Endothelial cell of umbilical vein (primary cell): ENCODE results near the gene ZPBP2. TPM values are rescaled to one million over a fixed set of nuclear protein-coding genes. Genes with fewer than 3 reads are reported as not detected.

Experiments
- BruUV-seq: library from RNA; stranded (reverse); fragments of 400-500 nt; replicated peaks from 2 replicates; lab custom pipeline; 2021; lab: Mats Ljungman, UMichigan
- CTCF ChIA-PET: fragments of 300-600, 350-600 bp; sonication (Branson Sonifier 250); formaldehyde crosslinking; loops from one replicate; lab custom pipeline; 2021; ENCODE audit warnings: antibody characterized with exemption, inconsistent platforms; lab: Charles Lee
- POLR2A ChIA-PET: fragments of 300-600, 350-600 bp; sonication (Branson Sonifier 250); formaldehyde crosslinking; loops from one replicate; lab custom pipeline; 2021; ENCODE audit warnings: antibody characterized with exemption, inconsistent platforms; lab: Charles Lee
- DNase-seq: peaks from one replicate; pipeline ENCODE4 v3.0.0-alpha.2; 2011; ENCODE audit warnings: low read depth, low spot score
- FAIRE-seq: peaks from 2 replicates; lab custom pipeline; 2011; peaks lifted over from hg19 to GRCh38; lab: Jason Lieb, UNC
- H2AFZ ChIP-seq: 2 replicates; pipeline ENCODE4 v1.6.0; 2012; ENCODE audit warnings: low read depth, low read length, control low read depth, inconsistent platforms
- H3K27ac ChIP-seq: 2 replicates; pipeline ENCODE4 v1.5.1; 2011; ENCODE audit warnings: low read depth, mild to moderate bottlenecking, control low read depth, low read length, moderate library complexity; ENCODE audit not compliant: insufficient read depth
- H3K27me3 ChIP-seq, 2 experiments: 2 replicates each; pipeline versions ENCODE4 v1.6.0 to v1.6.1; 2011; ENCODE audit warnings: low read length in 2 of 2, mixed read lengths in 1 of 2; ENCODE audit not compliant: control insufficient read depth in 2 of 2, insufficient read depth in 2 of 2
- H3K36me3 ChIP-seq, 2 experiments: 2 replicates in 1 of 2; 3 replicates in 1 of 2; pipeline ENCODE4 v1.5.1; 2011; ENCODE audit warnings: low read length in 2 of 2, mild to moderate bottlenecking in 1 of 2, moderate library complexity in 1 of 2; ENCODE audit not compliant: control insufficient read depth in 2 of 2, insufficient read depth in 2 of 2; ENCODE audit errors: extremely low read depth in 1 of 2
- H3K4me1 ChIP-seq: 3 replicates; pipeline ENCODE4 v1.5.1; 2011; ENCODE audit warnings: mild to moderate bottlenecking, low read length; ENCODE audit not compliant: control insufficient read depth, insufficient read depth; ENCODE audit errors: extremely low read depth
- H3K4me2 ChIP-seq: 2 replicates; pipeline ENCODE4 v1.6.1; 2011; ENCODE audit warnings: low read length, control low read depth, mixed read lengths; ENCODE audit not compliant: insufficient read depth
- H3K4me3 ChIP-seq, 3 experiments: fragments of 200-600 bp in 1 of 3; sonication (generic), shearing (Covaris generic) in 1 of 3; replicated peaks in 1 of 3; 2 replicates each; pipeline ENCODE4 v1.5.1; 2011 to 2016; ENCODE audit warnings: control low read depth in 3 of 3, low read length in 3 of 3, mild to moderate bottlenecking in 2 of 3, inconsistent platforms in 1 of 3, low read depth in 1 of 3, moderate library complexity in 1 of 3; ENCODE audit not compliant: insufficient read depth in 1 of 3
- H3K79me2 ChIP-seq: 2 replicates; pipeline ENCODE4 v1.6.0; 2012; ENCODE audit warnings: low read length, inconsistent platforms; ENCODE audit not compliant: control insufficient read depth, insufficient read depth
- H3K9ac ChIP-seq: replicated peaks from 2 replicates; pipeline ENCODE3; 2011; ENCODE audit warnings: low read length, control low read depth; ENCODE audit not compliant: insufficient read depth; ENCODE audit errors: extremely low read depth
- H3K9me1 ChIP-seq: replicated peaks from 3 replicates; pipeline ENCODE4 v1.6.0; 2011; ENCODE audit warnings: mild to moderate bottlenecking, low read length; ENCODE audit not compliant: control insufficient read depth, insufficient read depth; ENCODE audit errors: extremely low read depth
- H3K9me3 ChIP-seq: replicated peaks from 2 replicates; pipeline ENCODE4 v1.5.1; 2012; ENCODE audit warnings: low read length, inconsistent platforms; ENCODE audit not compliant: control insufficient read depth, insufficient read depth
- H4K20me1 ChIP-seq: replicated peaks from 2 replicates; pipeline ENCODE3; 2011; ENCODE audit warnings: mild to moderate bottlenecking, low read length; ENCODE audit not compliant: control insufficient read depth, insufficient read depth; ENCODE audit errors: extremely low read depth
- EZH2 ChIP-seq: IDR thresholded peaks from 2 replicates; pipeline ENCODE4 v1.6.1; 2012; ENCODE audit warnings: borderline replicate concordance, low read depth, mild to moderate bottlenecking, moderate library complexity, low read length, inconsistent platforms; ENCODE audit not compliant: severe bottlenecking
- FOS ChIP-seq: IDR thresholded peaks from 2 replicates; pipeline ENCODE4 v1.6.1; 2011; ENCODE audit warnings: mild to moderate bottlenecking, low read length, moderate library complexity, borderline replicate concordance; ENCODE audit not compliant: insufficient read depth
- GATA2 ChIP-seq: IDR thresholded peaks from 2 replicates; pipeline ENCODE4 v1.7.0; 2011; ENCODE audit warnings: low read depth, mild to moderate bottlenecking, moderate library complexity, mixed read lengths, low read length; ENCODE audit not compliant: insufficient read length, insufficient read depth
- JUN ChIP-seq: IDR thresholded peaks from 2 replicates; pipeline ENCODE4 v1.6.1; 2011; ENCODE audit warnings: borderline replicate concordance, low read depth; ENCODE audit not compliant: insufficient read length, insufficient read depth
- MYC ChIP-seq: IDR thresholded peaks from one replicate; pipeline ENCODE4 v1.6.1; 2011; ENCODE audit warnings: mild to moderate bottlenecking, low read depth, low read length
- POLR2A ChIP-seq: IDR thresholded peaks from 2 replicates; pipeline ENCODE4 v1.6.1; 2012; ENCODE audit warnings: low read depth, mild to moderate bottlenecking, control low read depth, low read length
- POLR2AphosphoS5 ChIP-seq: IDR thresholded peaks from 2 replicates; pipeline ENCODE4 v1.6.1; 2012; ENCODE audit warnings: low read depth, mild to moderate bottlenecking, control low read depth, low read length, moderate library complexity; ENCODE audit not compliant: insufficient read depth
- dilution Hi-C: fragments of 300-500 bp; cut with MboI; formaldehyde crosslinking; loops from one replicate; pipeline ENCODE4 v1.15.0; 2019; ENCODE audit warnings: low sequenced_read_pairs; ENCODE audit not compliant: extremely low pct_ligation_motif_present
- intact Hi-C: fragments of 100-400 bp; cut with micrococcal nuclease; formaldehyde crosslinking; loops from one replicate; pipeline ENCODE4 v1.10.0; 2022
- polyA plus RNA-seq, 4 experiments: library from polyadenylated mRNA; depleted of rRNA in 3 of 4; stranded (reverse) in 3 of 4; unstranded in 1 of 4; fragments of >200 nt; gene quantifications; 2 replicates each; pipeline versions ENCODE4 v1.2.1 to v1.2.3, GENCODE V29; 2011 to 2012; ENCODE audit warnings: missing spikeins in 1 of 4
- total RNA-seq: library from RNA; stranded (reverse); gene quantifications from 2 replicates; pipeline ENCODE4 v1.2.3, GENCODE V29; 2021
- TF ChIP-seq, protein P1 (sequence below): IDR thresholded peaks from 2 replicates; pipeline ENCODE4 v1.6.1; 2011; ENCODE audit not compliant: insufficient read depth, insufficient read length
- TF ChIP-seq, protein P2 (sequence below), 2 donors: IDR thresholded peaks; 1 replicate in 1 of 2; 2 replicates in 1 of 2; pipeline ENCODE4 v1.5.1; 2011; ENCODE audit warnings: low read length in 2 of 2, mild to moderate bottlenecking in 2 of 2, moderate library complexity in 2 of 2, control low read depth in 1 of 2, inconsistent platforms in 1 of 2, low read depth in 1 of 2; ENCODE audit not compliant: insufficient read depth in 1 of 2; ENCODE audit errors: extremely low read depth in 1 of 2

ZPBP2 gene
- total and polyA plus RNA-seq, 2 donors (not counting 3 experiments of a cell fraction or from before 2014, with no cell fraction given) = not detected

DNA sequence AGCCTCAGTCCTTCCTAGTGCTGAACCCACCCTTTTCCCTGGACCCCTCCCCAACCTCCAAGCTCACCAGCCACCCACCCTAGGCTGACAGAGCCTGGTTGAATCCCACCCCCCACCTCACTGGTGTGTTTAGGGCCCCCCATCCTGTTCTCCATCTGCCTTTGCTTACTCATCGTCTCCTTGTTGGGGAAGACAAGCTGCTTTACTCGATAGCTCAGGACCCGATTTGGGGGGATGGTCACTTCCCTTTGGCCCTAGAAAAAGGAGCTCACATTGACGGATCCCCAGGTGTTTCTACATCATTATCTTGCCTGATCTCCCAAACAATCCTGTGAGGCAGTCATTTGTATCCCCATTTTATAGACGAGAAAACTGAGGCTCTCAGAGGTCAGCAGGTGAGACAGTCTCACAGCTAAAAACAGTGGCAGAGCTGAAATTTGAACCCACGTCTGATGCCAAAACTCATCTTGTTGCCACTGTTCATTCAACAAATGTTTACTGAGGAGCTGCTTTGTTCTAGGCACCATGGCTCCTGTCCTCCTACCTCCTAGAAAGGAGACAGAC lies 40.9 kb downstream of the ZPBP2 start:
- Histone ChIP-seq H3K27me3 (no peaks in the 10 kb centered on the region), H3K4me2 (no peak overlapping the region), H3K79me2 (no peaks in the 10 kb centered on the region), H3K36me3 (no peaks in the 10 kb centered on the region), H3K27ac (no peak overlapping the region), H3K9me3 (no peaks in the 10 kb centered on the region), H3K9me1 (no peaks in the 10 kb centered on the region), H3K9ac (no peak overlapping the region), H2AFZ (no peak overlapping the region), H3K4me1 (no peaks in the 10 kb centered on the region), H4K20me1 (no peaks in the 10 kb centered on the region), H3K4me3 (no peak overlapping the region)
- ChIA-PET POLR2A (no interaction called here), CTCF (interaction anchor here (1.4 kb wide), 1 partner anchor 21 kb away, joined by 5 read pairs; no protein-coding TSS in a partner anchor)
- BruUV-seq = no TSS peak
- DNase-seq (no peak), FAIRE-seq (no peak)
- TF ChIP-seq EZH2 (no peak), FOS (no peak), GATA2 (no peak), POLR2A (no peak), POLR2AphosphoS5 (no peak), MYC (no peak), JUN (no peak)
- TF ChIP-seq, protein P1, sequence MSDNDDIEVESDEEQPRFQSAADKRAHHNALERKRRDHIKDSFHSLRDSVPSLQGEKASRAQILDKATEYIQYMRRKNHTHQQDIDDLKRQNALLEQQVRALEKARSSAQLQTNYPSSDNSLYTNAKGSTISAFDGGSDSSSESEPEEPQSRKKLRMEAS = no peak
- TF ChIP-seq, protein P2, sequence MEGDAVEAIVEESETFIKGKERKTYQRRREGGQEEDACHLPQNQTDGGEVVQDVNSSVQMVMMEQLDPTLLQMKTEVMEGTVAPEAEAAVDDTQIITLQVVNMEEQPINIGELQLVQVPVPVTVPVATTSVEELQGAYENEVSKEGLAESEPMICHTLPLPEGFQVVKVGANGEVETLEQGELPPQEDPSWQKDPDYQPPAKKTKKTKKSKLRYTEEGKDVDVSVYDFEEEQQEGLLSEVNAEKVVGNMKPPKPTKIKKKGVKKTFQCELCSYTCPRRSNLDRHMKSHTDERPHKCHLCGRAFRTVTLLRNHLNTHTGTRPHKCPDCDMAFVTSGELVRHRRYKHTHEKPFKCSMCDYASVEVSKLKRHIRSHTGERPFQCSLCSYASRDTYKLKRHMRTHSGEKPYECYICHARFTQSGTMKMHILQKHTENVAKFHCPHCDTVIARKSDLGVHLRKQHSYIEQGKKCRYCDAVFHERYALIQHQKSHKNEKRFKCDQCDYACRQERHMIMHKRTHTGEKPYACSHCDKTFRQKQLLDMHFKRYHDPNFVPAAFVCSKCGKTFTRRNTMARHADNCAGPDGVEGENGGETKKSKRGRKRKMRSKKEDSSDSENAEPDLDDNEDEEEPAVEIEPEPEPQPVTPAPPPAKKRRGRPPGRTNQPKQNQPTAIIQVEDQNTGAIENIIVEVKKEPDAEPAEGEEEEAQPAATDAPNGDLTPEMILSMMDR (IDR thresholded peaks at IDR 0.05; ENCODE audit: extremely low read depth in 1 of 2, insufficient read depth in 1 of 2, low read depth in 1 of 2, low read length in 2 of 2) = no peak
- intact Hi-C loops (no loop called here), dilution Hi-C loops (no loop called here)
